Measurements from ENCODE around the gene STK25.

STK25 gene

GRCh38 chr2:241492174-241492565 lies 16.2 kb downstream of the STK25 start:
- DNase-seq = no peak

GRCh38 chr2:241491549-241492173 lies 16.7 kb downstream of the STK25 start:
- DNase-seq = no peak

GRCh38 chr2:241490825-241491506 lies 17.4 kb downstream of the STK25 start:
- no peak for DNase-seq

GRCh38 chr2:241489733-241490680 lies 18.4 kb downstream of the STK25 start:
- DNase-seq = no peak

GRCh38 chr2:241489088-241489487 lies 19.3 kb downstream of the STK25 start:
- DNase-seq = no peak

- DNase-seq = no peak
Observed at GRCh38 chr2:241485172-241485911, 23.0 kb downstream of the STK25 start.

- no peak for DNase-seq
Observed at GRCh38 chr2:241483305-241483704, 25.1 kb downstream of the STK25 start.

- DNase-seq = no peak
Observed at GRCh38 chr2:241482126-241482955, 26.0 kb downstream of the STK25 start.

GRCh38 chr2:241481687-241482086 lies 26.7 kb downstream of the STK25 start:
- DNase-seq = no peak

- no peak for DNase-seq
Observed at GRCh38 chr2:241479026-241479898, 29.1 kb downstream of the STK25 start.

- no peak for DNase-seq
Observed at GRCh38 chr2:241478166-241478565, 30.2 kb downstream of the STK25 start.

- no peak for DNase-seq
Observed at GRCh38 chr2:241475267-241475666, 33.1 kb downstream of the STK25 start.

- no peak for DNase-seq
Observed at GRCh38 chr2:241473399-241473798, 35.0 kb downstream of the STK25 start.

GRCh38 chr2:241469746-241470145 lies 38.6 kb downstream of the STK25 start:
- no peak for DNase-seq

GRCh38 chr2:241468476-241468781 lies 40.0 kb downstream of the STK25 start:
- no peak for DNase-seq

GRCh38 chr2:241467777-241468475 lies 40.5 kb downstream of the STK25 start:
- DNase-seq = no peak

GRCh38 chr2:241466230-241466629 lies 42.2 kb downstream of the STK25 start:
- DNase-seq = no peak

- no peak for DNase-seq
Observed at GRCh38 chr2:241465543-241465942, 42.8 kb downstream of the STK25 start.

- no peak for DNase-seq
Observed at GRCh38 chr2:241463276-241464135, 44.9 kb downstream of the STK25 start.
